T-cell (primary cell): Measurements from ENCODE around the gene CCL27. TPM values are rescaled to one million over a fixed set of nuclear protein-coding genes. Genes with fewer than 3 reads are reported as not detected.

Source experiments
- ATAC-seq, 4 experiments: fragments of 200-7000 bp in 3 of 4; fragments of 150-1000 bp in 1 of 4; cut with Tn5 transposase; replicated peaks in 1 of 4; 1 replicate in 3 of 4; 2 replicates in 1 of 4; pipeline ENCODE4 v1.10.0; 2021; ENCODE audit warnings: moderate library complexity in 3 of 4, mild to moderate bottlenecking in 2 of 4, moderate number of reproducible peaks in 1 of 4
- CTCF ChIA-PET, 2 donors: fragments of 300-600 bp; sonication (Branson Sonifier 250); formaldehyde crosslinking; loops; one replicate each; lab custom pipeline; 2022; ENCODE audit warnings: antibody characterized with exemption in 2 of 2; lab: Charles Lee
- POLR2A ChIA-PET, 2 donors: fragments of 300-600 bp; sonication (Branson Sonifier 250); formaldehyde crosslinking; loops; one replicate each; lab custom pipeline; 2022; ENCODE audit warnings: antibody characterized with exemption in 2 of 2; lab: Charles Lee
- DNase-seq, 35 experiments: peaks; one replicate each; pipeline versions ENCODE4 v3.0.0 to v3.0.0-alpha.2; 2013 to 2023
- H3K27ac ChIP-seq: one replicate; pipeline ENCODE4 v1.5.1; 2013; ENCODE audit warnings: low read length
- H3K27me3 ChIP-seq, 2 experiments: replicated peaks in 1 of 2; 1 replicate in 1 of 2; 2 replicates in 1 of 2; pipeline versions ENCODE4 v1.6.1 to v1.7.0; 2013; ENCODE audit warnings: low read length in 1 of 2, mixed read lengths in 1 of 2; ENCODE audit not compliant: control insufficient read depth in 2 of 2, insufficient read depth in 2 of 2; ENCODE audit errors: extremely low read depth in 1 of 2
- H3K36me3 ChIP-seq, 2 donors: 1 replicate in 1 of 2; 2 replicates in 1 of 2; pipeline versions ENCODE4 v1.6.1 to v1.7.0; 2013; ENCODE audit warnings: low read length in 1 of 2; ENCODE audit not compliant: control insufficient read depth in 2 of 2, insufficient read depth in 1 of 2; ENCODE audit errors: extremely low read depth in 1 of 2
- H3K4me1 ChIP-seq, 2 experiments: 1 replicate in 1 of 2; 2 replicates in 1 of 2; pipeline versions ENCODE4 v1.6.1 to v1.7.0; 2013; ENCODE audit warnings: low read length in 2 of 2, mixed read lengths in 1 of 2; ENCODE audit not compliant: insufficient read depth in 2 of 2, control insufficient read depth in 1 of 2; ENCODE audit errors: extremely low read depth in 1 of 2
- H3K4me3 ChIP-seq, 2 donors: 1 replicate in 1 of 2; 2 replicates in 1 of 2; pipeline versions ENCODE4 v1.5.1 to v1.7.0; 2013; ENCODE audit warnings: mild to moderate bottlenecking in 2 of 2, low read length in 1 of 2, moderate library complexity in 1 of 2; ENCODE audit not compliant: control insufficient read depth in 1 of 2; ENCODE audit errors: extremely low read depth in 1 of 2
- H3K9me3 ChIP-seq: 2 replicates; pipeline ENCODE4 v1.7.0; 2013
- H3K27ac Mint-ChIP-seq, 2 donors: one replicate each; pipeline ENCODE4 v1.8.0; 2020 to 2021; ENCODE audit warnings: mild to moderate bottlenecking in 2 of 2, mixed read lengths in 2 of 2
- H3K27me3 Mint-ChIP-seq, 2 donors: one replicate each; pipeline ENCODE4 v1.8.0; 2021 to 2022; ENCODE audit warnings: mixed read lengths in 2 of 2
- H3K36me3 Mint-ChIP-seq: one replicate; pipeline ENCODE4 v1.8.0; 2021; ENCODE audit warnings: mixed read lengths
- H3K4me1 Mint-ChIP-seq, 3 donors: one replicate each; pipeline ENCODE4 v1.8.0; 2020 to 2022; ENCODE audit warnings: mixed read lengths in 3 of 3, mild to moderate bottlenecking in 1 of 3
- H3K4me3 Mint-ChIP-seq, 3 donors: one replicate each; pipeline ENCODE4 v1.8.0; 2020 to 2022; ENCODE audit warnings: mild to moderate bottlenecking in 3 of 3, mixed read lengths in 3 of 3, moderate library complexity in 3 of 3
- H3K9me3 Mint-ChIP-seq, 3 donors: one replicate each; pipeline ENCODE4 v1.8.0; 2020 to 2022; ENCODE audit warnings: mixed read lengths in 3 of 3
- WGBS: methylation state at CpG from one replicate; pipeline ENCODE4 v1.1.5; 2013; ENCODE audit warnings: missing lambda C conversion rate; ENCODE audit not compliant: insufficient coverage; 5-methylcytosine and 5-hydroxymethylcytosine counted together
- total RNA-seq, 35 experiments: library from RNA in 6 of 35; stranded (reverse) in 6 of 35; fragments of 120-200 nt in 1 of 35; gene quantifications; one replicate each; pipeline versions ENCODE4 v1.2.1 to v1.2.4 and lab custom pipeline; 2013 to 2026

Gene CCL27
- total RNA-seq, 5 donors from 2014 or later (not counting 1 experiment from before 2014, with no cell fraction given): not detected

- WGBS: 29% methylated on average over 1 of the region's 1 CpG
- H3K36me3 ChIP-seq: no peaks in the 10 kb centered on the region
- Mint-ChIP-seq H3K36me3 (no peaks in the 10 kb centered on the region), H3K4me3 (no peak overlapping the region), H3K4me1 (peaks cover 0 to 5% (median 0%) of the 10 kb centered on the region in 3 donors), H3K27ac (no peak overlapping the region), H3K9me3 (no peaks in the 10 kb centered on the region), H3K27me3 (peaks cover 0 to 5% of the 10 kb centered on the region in 2 donors)
- DNase-seq (no peak), ATAC-seq (no peak)
- ChIA-PET POLR2A (no interaction called here), CTCF (no interaction called here)
- no peaks in the 10 kb centered on the region for H3K9me3 ChIP-seq
- peaks cover 0 to 17% of the 10 kb centered on the region in 2 experiments for H3K27me3 ChIP-seq
- H3K4me3 ChIP-seq: no peak overlapping the region
- H3K27ac ChIP-seq: no peak overlapping the region
- H3K4me1 ChIP-seq: no peaks in the 10 kb centered on the region
These were observed 24.3 kb upstream of the CCL27 start for GRCh38 chr9:34686732-34687131.

- WGBS: 100% methylated on average over 2 of the region's 5 CpGs
- DNase-seq: no peak
These were observed 23.8 kb upstream of the CCL27 start for GRCh38 chr9:34686231-34686630.

DNA sequence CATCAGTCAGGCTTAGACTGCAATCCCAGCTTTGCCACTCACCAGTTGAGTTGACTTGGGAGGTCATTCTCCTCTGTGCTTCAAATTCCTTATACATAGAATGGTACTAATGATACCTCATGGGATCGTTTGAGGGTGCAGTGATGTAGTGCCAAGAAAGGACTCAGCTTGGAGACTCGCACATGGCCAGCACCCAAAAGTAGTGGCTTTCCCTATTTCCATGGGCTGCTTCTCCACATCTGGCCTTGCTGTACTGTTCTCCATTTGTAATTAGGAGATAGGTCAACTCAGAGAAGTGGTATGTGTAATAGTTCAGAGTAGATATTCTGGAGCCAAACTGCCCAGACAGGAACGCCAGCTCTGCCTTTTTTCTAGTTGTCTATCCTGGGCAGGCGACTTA is 23.1 kb upstream of the CCL27 start:
- Histone ChIP-seq H3K27ac (no peak overlapping the region), H3K27me3 (peaks cover 0 to 12% of the 10 kb centered on the region in 2 experiments), H3K36me3 (no peaks in the 10 kb centered on the region), H3K4me1 (no peaks in the 10 kb centered on the region), H3K4me3 (no peak overlapping the region), H3K9me3 (no peaks in the 10 kb centered on the region)
- ATAC-seq (no peak), DNase-seq (no peak)
- ChIA-PET CTCF (no interaction called here), POLR2A (no interaction called here)
- Mint-ChIP-seq H3K4me3 (no peak overlapping the region), H3K4me1 (peaks cover 0 to 5% (median 0%) of the 10 kb centered on the region in 3 donors), H3K27ac (no peak overlapping the region), H3K9me3 (no peaks in the 10 kb centered on the region), H3K27me3 (peaks cover 0 to 2% of the 10 kb centered on the region in 2 donors), H3K36me3 (no peaks in the 10 kb centered on the region)
- 100% methylated on average over 1 of the region's 4 CpGs for WGBS

More at GRCh38 chr9:34686231-34686630, 23.8 kb upstream of the CCL27 start:
- no peak overlapping the region for H3K4me3 Mint-ChIP-seq
- H3K9me3 Mint-ChIP-seq: no peaks in the 10 kb centered on the region
- Histone ChIP-seq H3K4me1 (no peaks in the 10 kb centered on the region), H3K27me3 (peaks cover 0 to 16% of the 10 kb centered on the region in 2 experiments), H3K36me3 (no peaks in the 10 kb centered on the region), H3K27ac (no peak overlapping the region), H3K9me3 (no peaks in the 10 kb centered on the region), H3K4me3 (no peak overlapping the region)
- H3K4me1 Mint-ChIP-seq: peaks cover 0 to 5% (median 0%) of the 10 kb centered on the region in 3 donors
- ChIA-PET POLR2A (no interaction called here), CTCF (no interaction called here)
- no peaks in the 10 kb centered on the region for H3K36me3 Mint-ChIP-seq
- peaks cover 0 to 2% of the 10 kb centered on the region in 2 donors for H3K27me3 Mint-ChIP-seq
- H3K27ac Mint-ChIP-seq: no peak overlapping the region
- ATAC-seq: no peak

DNA sequence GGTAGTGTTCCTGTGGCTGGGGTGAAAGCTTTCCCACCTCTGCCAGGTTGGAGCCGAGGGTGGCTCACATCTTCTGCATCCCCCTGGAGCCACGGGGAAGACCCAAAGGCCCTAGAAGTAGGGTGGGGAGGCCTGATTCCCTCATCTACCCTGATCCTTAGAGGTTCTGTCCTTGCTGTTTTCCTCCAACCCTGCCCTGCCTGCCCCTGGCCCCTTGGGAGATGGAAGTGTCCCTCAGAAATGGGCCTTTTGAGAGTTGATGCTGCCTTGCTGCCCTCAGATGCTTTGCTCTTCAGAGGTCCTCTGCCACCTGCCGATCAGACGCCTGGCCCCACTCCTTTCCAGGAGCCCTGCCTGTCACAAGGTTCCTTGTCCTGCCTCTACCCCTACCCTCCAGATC is 22.4 kb upstream of the CCL27 start:
- Mint-ChIP-seq H3K4me3 (no peak overlapping the region), H3K9me3 (no peaks in the 10 kb centered on the region), H3K4me1 (peaks cover 0 to 5% (median 0%) of the 10 kb centered on the region in 3 donors), H3K27me3 (peaks cover 0 to 2% of the 10 kb centered on the region in 2 donors), H3K36me3 (no peaks in the 10 kb centered on the region), H3K27ac (no peak overlapping the region)
- ATAC-seq (no peak), DNase-seq (no peak)
- ChIA-PET POLR2A (no interaction called here), CTCF (no interaction called here)
- H3K36me3 ChIP-seq: no peaks in the 10 kb centered on the region
- H3K27ac ChIP-seq: no peak overlapping the region
- no peaks in the 10 kb centered on the region for H3K4me1 ChIP-seq
- H3K9me3 ChIP-seq: no peaks in the 10 kb centered on the region
- H3K27me3 ChIP-seq: peaks cover 0 to 10% of the 10 kb centered on the region in 2 experiments
- no CpG with 5 or more reads among the region's 4 CpGs for WGBS
- H3K4me3 ChIP-seq: no peak overlapping the region

DNA sequence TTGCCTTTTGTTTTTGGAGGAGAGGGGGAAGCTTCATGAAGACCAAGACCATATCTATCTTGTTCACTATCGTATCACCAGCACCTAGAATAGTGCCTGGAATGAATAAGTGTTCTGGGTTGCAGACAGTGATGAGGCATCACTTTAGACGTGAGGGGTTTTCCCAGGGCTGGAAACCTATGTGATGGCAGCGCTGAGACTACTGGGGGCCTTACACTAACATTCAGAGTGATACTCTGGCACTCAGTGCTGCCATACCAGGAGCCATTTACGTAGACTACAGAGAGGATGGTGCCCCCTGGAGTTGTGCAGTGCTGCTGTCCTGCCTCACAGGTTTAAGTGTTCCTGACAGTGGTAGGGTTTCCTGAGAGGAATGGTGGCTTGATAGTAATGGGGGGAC is 21.7 kb upstream of the CCL27 start:
- Histone ChIP-seq H3K9me3 (no peaks in the 10 kb centered on the region), H3K27ac (no peak overlapping the region), H3K4me1 (no peaks in the 10 kb centered on the region), H3K36me3 (no peaks in the 10 kb centered on the region), H3K4me3 (no peak overlapping the region), H3K27me3 (peaks cover 0 to 10% of the 10 kb centered on the region in 2 experiments)
- no peaks in the 10 kb centered on the region for H3K36me3 Mint-ChIP-seq
- WGBS: 46% methylated on average over 3 of the region's 4 CpGs
- no peak overlapping the region for H3K27ac Mint-ChIP-seq
- peaks cover 0 to 4% (median 0%) of the 10 kb centered on the region in 3 donors for H3K4me1 Mint-ChIP-seq
- no peak for DNase-seq
- POLR2A ChIA-PET: no interaction called here
- H3K9me3 Mint-ChIP-seq: no peaks in the 10 kb centered on the region
- CTCF ChIA-PET: interaction anchor here in 1 of 2 donors (0.7 kb wide), 1 partner anchor 71 kb away, joined by 3 read pairs; no protein-coding TSS in a partner anchor
- ATAC-seq: no peak
- H3K27me3 Mint-ChIP-seq: peaks cover 0 to 1% of the 10 kb centered on the region in 2 donors
- H3K4me3 Mint-ChIP-seq: no peak overlapping the region

DNA sequence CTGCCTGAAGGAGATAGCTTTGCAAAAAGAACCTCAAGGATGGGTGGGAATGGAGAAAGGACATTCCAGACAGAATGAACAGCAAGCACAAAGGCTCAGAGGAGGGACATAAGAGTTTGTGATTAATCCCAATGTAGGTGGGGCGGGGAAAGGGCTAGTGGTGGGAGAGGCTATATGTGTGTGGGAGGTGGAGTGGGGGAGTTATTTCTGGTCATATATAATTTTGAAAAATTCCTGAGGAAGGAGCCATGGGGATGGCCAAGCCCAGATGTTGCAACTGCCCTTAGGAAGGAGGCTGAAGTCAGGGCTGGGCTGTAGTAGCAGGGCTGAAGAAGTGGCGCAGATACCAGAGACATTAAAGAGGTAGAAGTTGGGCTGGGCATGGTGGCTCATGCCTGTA is 13.4 kb upstream of the CCL27 start:
- H3K36me3 Mint-ChIP-seq: no peaks in the 10 kb centered on the region
- Histone ChIP-seq H3K9me3 (no peaks in the 10 kb centered on the region), H3K4me1 (no peaks in the 10 kb centered on the region), H3K27me3 (peaks cover 0 to 2% of the 10 kb centered on the region in 2 experiments), H3K36me3 (no peaks in the 10 kb centered on the region), H3K27ac (no peak overlapping the region), H3K4me3 (no peak overlapping the region)
- 100% methylated on average over 1 of the region's 2 CpGs for WGBS
- no peaks in the 10 kb centered on the region for H3K27me3 Mint-ChIP-seq
- no peak overlapping the region for H3K27ac Mint-ChIP-seq
- ATAC-seq (no peak), DNase-seq (no peak)
- no peaks in the 10 kb centered on the region for H3K9me3 Mint-ChIP-seq
- peaks cover 0 to 13% (median 2%) of the 10 kb centered on the region in 3 donors for H3K4me1 Mint-ChIP-seq
- CTCF ChIA-PET: interaction anchor here in 1 of 2 donors (1.5 kb wide), 1 partner anchor 26 kb away, joined by 5 read pairs; no protein-coding TSS in a partner anchor
- POLR2A ChIA-PET: no interaction called here
- H3K4me3 Mint-ChIP-seq: no peak overlapping the region
